Esophagus squamous epithelium (tissue), 5 donors: ENCODE results near the gene FTSJ3. TPM values are rescaled to one million over a fixed set of nuclear protein-coding genes. Genes with fewer than 3 reads are reported as not detected.
A peak's percentile ranks its signal among the peaks of the same experiment; 100 is the strongest.
"Not testable (repeated sequence)": the region's sequence is repeated elsewhere in the genome, so short reads cannot be mapped to it uniquely, and the experiment has no call there.

Experiments
- DNase-seq: peaks from one replicate; lab custom pipeline; 2025; lab: John Stamatoyannopoulos, UW
- H3K27ac ChIP-seq, 4 donors: fragments of 200-600 bp; sonication (generic); one replicate each; pipeline ENCODE4 v1.5.1; 2016 to 2019; ENCODE audit warnings: mild to moderate bottlenecking in 1 of 4
- H3K27me3 ChIP-seq, 4 donors: fragments of 200-600 bp; sonication (generic); 1 replicate in 3 of 4; 2 replicates in 1 of 4; pipeline versions ENCODE4 v1.5.1 to v1.6.0; 2017 to 2021; ENCODE audit warnings: antibody characterized with exemption in 1 of 4
- H3K36me3 ChIP-seq, 3 donors: fragments of 200-600 bp; sonication (generic); one replicate each; pipeline ENCODE4 v1.5.1; 2016 to 2019
- H3K4me1 ChIP-seq, 3 donors: fragments of 200-600 bp; sonication (generic); one replicate each; pipeline ENCODE4 v1.5.1; 2017 to 2019
- H3K4me3 ChIP-seq, 4 donors: fragments of 200-600 bp; sonication (generic); 1 replicate in 3 of 4; 2 replicates in 1 of 4; pipeline ENCODE4 v1.5.1; 2016 to 2019; ENCODE audit warnings: mild to moderate bottlenecking in 2 of 4, moderate library complexity in 1 of 4
- H3K9me3 ChIP-seq, 3 donors: fragments of 200-600 bp; sonication (generic); one replicate each; pipeline ENCODE4 v1.5.1; 2016 to 2019
- POLR2A ChIP-seq, 4 donors: fragments of 450-650 bp; IDR thresholded peaks; one replicate each; pipeline ENCODE4 v1.6.1; 2017; ENCODE audit warnings: antibody characterized with exemption in 4 of 4, mild to moderate bottlenecking in 4 of 4, moderate library complexity in 3 of 4
- WGBS, 2 donors: methylation state at CpG; one replicate each; pipeline ENCODE4 v1.1.5; 2018; 5-methylcytosine and 5-hydroxymethylcytosine counted together
- intact Hi-C: fragments of 100-400 bp; cut with DNase I; formaldehyde crosslinking; loops from one replicate; pipeline ENCODE4 v1.15.0; 2022
- total RNA-seq, 4 donors: library from RNA; depleted of rRNA; stranded (reverse); fragments of >200 nt; gene quantifications; one replicate each; pipeline ENCODE4 v1.1.0, GENCODE V29; 2016
- TF ChIP-seq, protein P1 (sequence below), 6 experiments: fragments of 450-650 bp in 4 of 6; fragments of 200-600 bp in 2 of 6; sonication (generic) in 2 of 6; IDR thresholded peaks; one replicate each; pipeline ENCODE4 v1.5.1; 2016 to 2019; ENCODE audit warnings: antibody characterized with exemption in 6 of 6, mild to moderate bottlenecking in 4 of 6, moderate library complexity in 4 of 6
- donor health status: DM: yes; HTN: yes; CAD: no.

Gene FTSJ3, protein sequence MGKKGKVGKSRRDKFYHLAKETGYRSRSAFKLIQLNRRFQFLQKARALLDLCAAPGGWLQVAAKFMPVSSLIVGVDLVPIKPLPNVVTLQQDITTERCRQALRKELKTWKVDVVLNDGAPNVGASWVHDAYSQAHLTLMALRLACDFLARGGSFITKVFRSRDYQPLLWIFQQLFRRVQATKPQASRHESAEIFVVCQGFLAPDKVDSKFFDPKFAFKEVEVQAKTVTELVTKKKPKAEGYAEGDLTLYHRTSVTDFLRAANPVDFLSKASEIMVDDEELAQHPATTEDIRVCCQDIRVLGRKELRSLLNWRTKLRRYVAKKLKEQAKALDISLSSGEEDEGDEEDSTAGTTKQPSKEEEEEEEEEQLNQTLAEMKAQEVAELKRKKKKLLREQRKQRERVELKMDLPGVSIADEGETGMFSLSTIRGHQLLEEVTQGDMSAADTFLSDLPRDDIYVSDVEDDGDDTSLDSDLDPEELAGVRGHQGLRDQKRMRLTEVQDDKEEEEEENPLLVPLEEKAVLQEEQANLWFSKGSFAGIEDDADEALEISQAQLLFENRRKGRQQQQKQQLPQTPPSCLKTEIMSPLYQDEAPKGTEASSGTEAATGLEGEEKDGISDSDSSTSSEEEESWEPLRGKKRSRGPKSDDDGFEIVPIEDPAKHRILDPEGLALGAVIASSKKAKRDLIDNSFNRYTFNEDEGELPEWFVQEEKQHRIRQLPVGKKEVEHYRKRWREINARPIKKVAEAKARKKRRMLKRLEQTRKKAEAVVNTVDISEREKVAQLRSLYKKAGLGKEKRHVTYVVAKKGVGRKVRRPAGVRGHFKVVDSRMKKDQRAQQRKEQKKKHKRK
- 10 to 100 TPM; 19.8 to 52.3 (median 29.0) TPM for total RNA-seq

DNA sequence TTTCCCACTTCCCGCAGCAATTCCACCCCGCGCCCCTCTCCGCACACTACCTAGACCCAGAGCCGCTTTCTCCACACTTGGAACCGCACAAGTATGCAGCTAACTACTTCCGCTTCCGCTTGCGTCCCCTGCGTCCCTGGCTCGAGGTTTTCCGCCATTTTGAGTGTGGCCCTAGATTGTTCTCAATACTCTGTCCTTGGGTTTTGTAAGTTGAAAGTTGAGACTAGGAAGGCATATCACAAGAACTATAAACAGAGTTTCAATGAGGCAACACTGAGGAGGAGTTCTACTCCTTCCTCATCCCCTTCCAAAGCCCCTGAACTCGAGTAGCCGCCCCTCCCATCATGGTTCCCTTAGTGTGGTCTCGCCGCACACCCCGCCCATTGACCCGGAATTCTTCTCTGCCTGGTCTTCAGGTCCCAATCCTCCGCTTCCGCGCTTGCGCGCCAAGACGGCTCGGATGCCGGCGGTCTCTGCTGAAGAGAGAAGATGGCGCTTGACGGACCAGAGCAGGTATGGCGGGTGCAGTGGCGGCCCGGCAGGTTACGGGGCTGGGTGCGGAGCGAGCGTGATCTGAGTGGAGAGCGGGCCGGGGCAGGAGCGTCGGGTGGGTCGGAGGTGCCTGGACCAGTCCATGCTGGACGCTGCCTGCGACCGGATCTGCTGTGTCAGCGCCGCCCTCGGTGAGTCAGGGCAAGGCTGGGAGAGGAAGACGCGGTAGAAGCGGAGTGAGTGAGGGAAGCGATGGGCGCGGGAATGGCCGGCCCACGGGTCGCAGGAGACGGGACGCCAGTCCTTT lies at the start of gene FTSJ3, which contains the start of gene PSMC5:
Gene FTSJ3 (minus strand): TSS at position 662 of the 799 bp plus-strand sequence. CDS start 761 bp downstream, outside the sequence.
Gene PSMC5 (plus strand): TSS at position 430 of the 799 bp plus-strand sequence. CDS start 60 bp downstream, at position 490.
- peaks cover 34 to 73% (median 56%) of the 10 kb centered on the region in 3 donors for H3K36me3 ChIP-seq
- 0% methylated on average over 14 to 36 of the region's 58 CpGs for WGBS, 2 donors
- H3K4me1 ChIP-seq = peaks cover 19 to 57% (median 23%) of the 10 kb centered on the region in 3 donors
- TF ChIP-seq, protein P1, sequence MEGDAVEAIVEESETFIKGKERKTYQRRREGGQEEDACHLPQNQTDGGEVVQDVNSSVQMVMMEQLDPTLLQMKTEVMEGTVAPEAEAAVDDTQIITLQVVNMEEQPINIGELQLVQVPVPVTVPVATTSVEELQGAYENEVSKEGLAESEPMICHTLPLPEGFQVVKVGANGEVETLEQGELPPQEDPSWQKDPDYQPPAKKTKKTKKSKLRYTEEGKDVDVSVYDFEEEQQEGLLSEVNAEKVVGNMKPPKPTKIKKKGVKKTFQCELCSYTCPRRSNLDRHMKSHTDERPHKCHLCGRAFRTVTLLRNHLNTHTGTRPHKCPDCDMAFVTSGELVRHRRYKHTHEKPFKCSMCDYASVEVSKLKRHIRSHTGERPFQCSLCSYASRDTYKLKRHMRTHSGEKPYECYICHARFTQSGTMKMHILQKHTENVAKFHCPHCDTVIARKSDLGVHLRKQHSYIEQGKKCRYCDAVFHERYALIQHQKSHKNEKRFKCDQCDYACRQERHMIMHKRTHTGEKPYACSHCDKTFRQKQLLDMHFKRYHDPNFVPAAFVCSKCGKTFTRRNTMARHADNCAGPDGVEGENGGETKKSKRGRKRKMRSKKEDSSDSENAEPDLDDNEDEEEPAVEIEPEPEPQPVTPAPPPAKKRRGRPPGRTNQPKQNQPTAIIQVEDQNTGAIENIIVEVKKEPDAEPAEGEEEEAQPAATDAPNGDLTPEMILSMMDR (IDR thresholded peaks at IDR 0.05) = peak; percentile 39 to 50 (median 43)
- TF ChIP-seq POLR2A (IDR thresholded peaks at IDR 0.05) = peak in 3 of 4 donors; percentile 67 to 87 (median 71)
- H3K27me3 ChIP-seq = no peaks in the 10 kb centered on the region
- peak within 1 kb of the TSS; percentile 62 to 92 (median 79) for H3K4me3 ChIP-seq
- peak within 1 kb of the TSS; percentile 89 to 96 (median 92) for H3K27ac ChIP-seq
- DNase-seq = peak; percentile 79
- intact Hi-C loops = no loop called here
- no peaks in the 10 kb centered on the region for H3K9me3 ChIP-seq

DNA sequence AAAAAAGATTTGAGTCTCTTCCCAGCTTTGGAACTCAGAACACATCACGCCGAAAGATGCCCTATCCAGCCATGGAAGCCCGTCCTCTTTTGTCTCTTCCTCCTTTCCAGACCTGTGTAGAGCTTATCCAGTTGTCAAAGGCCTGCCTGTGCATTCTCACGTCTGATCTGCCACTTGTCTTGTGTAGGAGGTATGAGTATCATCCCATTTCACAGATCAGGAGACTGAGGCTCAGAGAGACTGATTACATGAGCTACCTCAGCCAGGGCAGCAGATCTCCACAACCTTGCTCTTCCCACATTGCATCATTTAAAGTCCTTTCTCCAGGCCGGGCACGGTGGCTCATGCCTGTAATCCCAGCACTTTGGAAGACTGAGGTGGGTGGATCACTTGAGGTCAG lies 47.2 kb upstream of the FTSJ3 start:
- H3K36me3 ChIP-seq, DNase-seq, H3K27ac ChIP-seq, intact Hi-C loops, H3K4me3 ChIP-seq, H3K9me3 ChIP-seq, H3K4me1 ChIP-seq, H3K27me3 ChIP-seq: not testable (repeated sequence)
- 67 to 81% methylated on average over 4 to 6 of the region's 6 CpGs for WGBS, 2 donors

DNA sequence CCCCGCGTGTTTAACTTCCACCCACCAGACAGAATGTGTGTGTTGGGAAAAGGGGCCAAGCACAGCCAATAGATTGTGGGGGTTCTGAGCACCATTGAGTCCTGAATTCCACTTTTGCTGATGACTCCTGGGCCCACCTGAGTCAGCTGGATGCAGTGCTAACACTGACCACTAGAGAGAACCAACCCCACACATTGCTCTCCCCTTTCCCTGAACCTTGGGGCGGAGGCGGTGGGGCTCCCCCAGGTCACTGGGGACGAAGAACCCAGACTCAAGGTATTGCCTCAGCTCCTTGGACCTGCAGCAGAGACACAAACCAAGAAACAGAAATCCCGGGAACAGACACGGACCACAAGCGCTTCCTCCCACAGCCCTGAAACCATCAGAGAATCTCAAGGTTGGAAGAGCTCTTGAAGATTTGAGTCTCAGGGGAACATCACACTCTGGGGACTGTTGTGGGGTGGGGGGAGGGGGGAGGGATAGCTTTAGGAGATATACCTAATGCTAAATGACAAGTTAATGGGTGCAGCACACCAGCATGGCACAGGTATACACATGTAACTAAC lies 46.7 kb upstream of the FTSJ3 start:
- intact Hi-C loops, H3K36me3 ChIP-seq, H3K27ac ChIP-seq, H3K27me3 ChIP-seq, H3K4me1 ChIP-seq, H3K4me3 ChIP-seq, DNase-seq, H3K9me3 ChIP-seq: not testable (repeated sequence)
- no CpG with 5 or more reads among the region's 8 CpGs for WGBS, 2 donors

DNA sequence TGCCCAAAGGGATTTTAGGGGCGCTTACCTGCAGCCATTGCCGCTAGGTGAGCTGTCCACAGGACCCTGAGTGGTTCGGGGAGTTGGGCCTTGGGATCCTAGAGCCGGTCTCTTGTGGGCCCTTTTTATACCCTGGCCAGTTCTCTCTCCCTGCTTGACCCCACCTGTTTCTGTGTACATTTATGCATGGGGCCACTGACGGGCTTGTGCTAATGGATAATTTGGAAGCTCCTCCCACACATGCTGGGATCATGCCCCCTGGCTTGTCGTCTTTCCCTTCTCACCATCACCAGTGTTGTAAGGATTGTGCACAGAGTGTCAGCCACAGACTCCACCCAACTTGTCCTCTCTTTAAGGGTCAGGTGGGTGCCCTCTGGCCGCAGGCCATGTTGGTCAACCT lies 46.1 kb upstream of the FTSJ3 start, which contains the start of gene CSH2:
Gene CSH2 (minus strand): TSS at position 101 of the 400 bp plus-strand sequence. CDS start 63 bp downstream, at position 38.
- H3K9me3 ChIP-seq, H3K4me3 ChIP-seq, H3K27ac ChIP-seq, H3K36me3 ChIP-seq, H3K27me3 ChIP-seq, intact Hi-C loops, DNase-seq, H3K4me1 ChIP-seq: not testable (repeated sequence)
- WGBS, 2 donors = no CpG with 5 or more reads among the region's 7 CpGs

DNA sequence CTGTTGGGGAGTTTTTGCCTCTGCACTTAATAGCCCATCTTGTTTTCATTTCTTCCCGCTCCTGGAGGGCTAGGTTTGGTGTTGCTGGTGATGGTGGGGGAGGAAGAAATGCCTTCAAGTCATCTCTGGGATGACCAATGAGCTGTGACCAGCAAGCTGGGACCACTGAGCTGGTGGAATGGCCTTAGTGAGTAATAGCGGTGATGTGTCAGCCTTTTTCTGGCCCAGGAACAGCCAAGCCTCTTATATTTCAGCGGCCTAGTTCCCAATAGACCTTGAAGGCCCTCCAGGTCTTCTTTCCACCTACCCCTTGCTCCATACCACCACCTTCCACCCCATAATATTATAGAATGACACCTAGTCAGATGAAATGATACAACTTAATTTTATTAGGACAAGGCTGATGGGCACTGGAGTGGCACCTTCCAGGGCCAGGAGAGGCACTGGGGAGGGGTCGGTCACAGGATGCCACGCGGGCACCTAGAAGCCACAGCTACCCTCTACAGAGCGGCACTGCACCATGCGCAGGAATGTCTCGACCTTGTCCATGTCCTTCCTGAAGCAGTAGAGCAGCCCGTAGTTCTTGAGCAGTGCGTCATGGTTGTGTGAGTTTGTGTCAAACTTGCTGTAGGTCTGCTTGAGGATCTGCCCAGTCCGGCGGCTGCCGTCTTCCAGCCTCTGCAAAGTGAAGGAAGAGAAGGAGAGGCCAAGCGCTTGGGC lies 44.3 kb upstream of the FTSJ3 start:
- H3K4me3 ChIP-seq, intact Hi-C loops, DNase-seq, H3K9me3 ChIP-seq, H3K36me3 ChIP-seq, H3K4me1 ChIP-seq, H3K27ac ChIP-seq, H3K27me3 ChIP-seq: not testable (repeated sequence)
- WGBS, 2 donors = 89% methylated on average over 11 to 13 of the region's 15 CpGs

DNA sequence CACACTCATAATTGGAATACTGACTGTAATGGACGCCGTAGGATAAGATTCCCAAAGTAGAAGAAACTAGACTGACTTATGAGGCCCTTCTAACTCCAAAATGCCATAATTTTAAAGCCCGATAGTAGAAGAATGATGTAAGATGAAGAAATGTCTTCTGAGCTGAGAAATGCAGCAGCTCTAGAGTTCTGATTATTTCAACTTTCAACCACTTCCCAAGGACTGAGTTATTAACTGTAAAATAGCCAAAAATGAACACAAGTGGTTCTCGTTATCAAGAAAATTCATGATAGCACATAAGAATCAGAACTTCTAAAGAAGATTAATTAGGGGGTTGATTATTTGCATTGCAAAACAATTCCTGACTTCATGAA lies 42.8 kb upstream of the FTSJ3 start:
- H3K4me3 ChIP-seq, H3K27ac ChIP-seq, intact Hi-C loops, DNase-seq, H3K9me3 ChIP-seq, H3K27me3 ChIP-seq, H3K36me3 ChIP-seq, H3K4me1 ChIP-seq: not testable (repeated sequence)
- 78 to 82% methylated on average over 4 of the region's 4 CpGs for WGBS, 2 donors

DNA sequence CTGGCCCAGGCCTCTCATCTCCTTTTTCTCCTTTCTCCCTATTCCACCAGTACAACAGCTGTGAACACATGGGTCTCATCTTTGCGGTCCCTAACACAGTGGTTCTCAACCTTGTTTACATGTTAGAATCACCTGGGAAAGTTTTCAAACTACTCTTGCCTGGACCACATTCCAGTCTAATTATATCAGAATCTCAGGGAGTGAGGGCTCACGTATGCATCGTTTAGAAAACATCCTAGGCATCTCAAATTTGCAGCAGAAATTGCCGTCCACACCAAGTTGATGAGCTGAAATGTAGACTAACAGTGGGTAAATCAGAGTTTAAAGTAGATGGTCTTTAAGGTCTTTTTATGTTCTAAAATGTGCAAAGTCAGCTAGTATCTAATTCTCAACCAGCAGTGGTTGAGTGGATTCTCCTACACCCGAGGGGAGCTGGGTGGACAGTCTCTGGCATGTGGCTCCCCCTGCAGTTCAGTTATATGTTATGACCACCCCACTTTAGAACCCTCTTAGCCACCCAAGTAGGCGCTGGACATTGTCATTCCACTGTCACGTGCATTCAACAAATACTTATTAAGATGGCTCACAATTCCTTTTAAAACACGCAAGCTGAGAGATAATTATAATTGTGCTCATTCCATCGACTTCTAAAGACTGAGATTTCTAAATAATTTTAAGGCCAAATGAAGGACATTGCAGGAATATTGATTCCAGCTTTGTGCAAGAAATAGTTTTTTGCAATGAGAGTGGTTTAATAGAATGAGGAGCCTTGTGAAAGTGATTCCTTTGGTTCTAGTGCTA lies 42.2 kb upstream of the FTSJ3 start:
- H3K4me1 ChIP-seq, H3K9me3 ChIP-seq, intact Hi-C loops, DNase-seq, H3K36me3 ChIP-seq, H3K4me3 ChIP-seq, H3K27ac ChIP-seq, H3K27me3 ChIP-seq: not testable (repeated sequence)
- WGBS, 2 donors = 37 to 52% methylated on average over 8 to 9 of the region's 9 CpGs

DNA sequence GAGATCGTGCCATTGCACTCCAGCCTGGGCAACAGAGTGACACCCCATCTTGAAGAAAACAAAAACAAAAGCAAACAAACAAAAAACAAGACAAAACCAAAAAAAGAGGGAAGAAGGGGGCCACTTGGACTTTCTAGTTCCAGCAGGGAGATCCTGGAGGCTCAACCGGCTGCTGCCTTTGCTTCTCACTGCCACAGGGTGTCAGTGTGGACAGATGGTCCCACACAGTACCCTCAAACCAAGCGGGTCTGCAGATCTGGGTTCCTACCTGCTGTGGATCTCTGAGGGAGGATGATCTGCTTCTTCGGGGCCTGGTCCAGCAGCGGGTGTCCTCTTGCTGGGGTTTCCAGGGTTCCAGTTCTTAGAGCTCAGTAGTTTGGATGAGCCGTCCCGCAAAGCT lies 39.2 kb upstream of the FTSJ3 start:
- H3K27ac ChIP-seq, intact Hi-C loops, DNase-seq, H3K9me3 ChIP-seq, H3K36me3 ChIP-seq, H3K27me3 ChIP-seq, H3K4me1 ChIP-seq, H3K4me3 ChIP-seq: not testable (repeated sequence)
- WGBS, 2 donors = 69 to 74% methylated on average over 3 to 6 of the region's 7 CpGs
